ENCODE data around the gene IFI27. TPM values are rescaled to one million over a fixed set of nuclear protein-coding genes. Genes with fewer than 3 reads are reported as not detected.
A peak's percentile ranks its signal among the peaks of the same experiment; 100 is the strongest.

IFI27 gene
- total and polyA plus RNA-seq, 2 donors from 2014 or later, result 143 to 356 TPM

GRCh38 chr14:94163796-94164195 lies 53.3 kb downstream of the IFI27 start:
- DNase-seq (peak in 1 of 5 donors; percentile 19), FAIRE-seq (no peak)
- no peak for TF ChIP-seq CTCF (IDR thresholded peaks at IDR 0.05; ENCODE audit: borderline replicate concordance, extremely low read depth, insufficient read depth)
- no peak overlapping the region for H3K4me3 ChIP-seq (ENCODE audit: low read length in 3 of 3)
- intact Hi-C loops (cut with DNase I), result no loop called here
- H3K27me3 ChIP-seq (ENCODE audit: control insufficient read depth, insufficient read depth, low read length), result no peaks in the 10 kb centered on the region
- no peaks in the 10 kb centered on the region for H3K9me3 ChIP-seq (ENCODE audit: control insufficient read depth in 2 of 3, insufficient read depth in 1 of 3, low read length in 3 of 3)
- no peaks in the 10 kb centered on the region for H3K36me3 ChIP-seq (ENCODE audit: control insufficient read depth in 2 of 3, insufficient read depth in 3 of 3, low read length in 3 of 3)
- peaks cover 0 to 4% (median 0%) of the 10 kb centered on the region in 3 donors for H3K4me1 ChIP-seq (ENCODE audit: control insufficient read depth in 2 of 3, insufficient read depth in 2 of 3, low read depth in 1 of 3, low read length in 3 of 3)
- H3K27ac ChIP-seq (ENCODE audit: low read depth in 2 of 2, low read length in 2 of 2), result no peak overlapping the region
- H3K9ac ChIP-seq (ENCODE audit: low read length in 3 of 3), result no peak overlapping the region

- intact Hi-C loops (cut with DNase I), result no loop called here
- FAIRE-seq (no peak), DNase-seq (peak; percentile 43 to 63 (median 56))
Observed at GRCh38 chr14:94164685-94165431, 54.3 kb downstream of the IFI27 start.

GRCh38 chr14:94165744-94166143 lies 55.2 kb downstream of the IFI27 start:
- Histone ChIP-seq H3K27me3 (ENCODE audit: control insufficient read depth, insufficient read depth, low read length) (no peaks in the 10 kb centered on the region), H3K4me3 (ENCODE audit: low read length in 3 of 3) (no peak overlapping the region), H3K36me3 (ENCODE audit: control insufficient read depth in 2 of 3, insufficient read depth in 3 of 3, low read length in 3 of 3) (no peaks in the 10 kb centered on the region), H3K9ac (ENCODE audit: low read length in 3 of 3) (no peak overlapping the region), H3K9me3 (ENCODE audit: control insufficient read depth in 2 of 3, insufficient read depth in 1 of 3, low read length in 3 of 3) (no peaks in the 10 kb centered on the region), H3K27ac (ENCODE audit: low read depth in 2 of 2, low read length in 2 of 2) (no peak overlapping the region), H3K4me1 (ENCODE audit: control insufficient read depth in 2 of 3, insufficient read depth in 2 of 3, low read depth in 1 of 3, low read length in 3 of 3) (peaks cover 0 to 4% (median 0%) of the 10 kb centered on the region in 3 donors)
- no peak for TF ChIP-seq CTCF (IDR thresholded peaks at IDR 0.05; ENCODE audit: borderline replicate concordance, extremely low read depth, insufficient read depth)
- DNase-seq, result no peak
- no peak for FAIRE-seq
- intact Hi-C loops (cut with DNase I), result no loop called here

More at GRCh38 chr14:94164685-94165431, 54.3 kb downstream of the IFI27 start:
- no peak for TF ChIP-seq CTCF (IDR thresholded peaks at IDR 0.05; ENCODE audit: borderline replicate concordance, extremely low read depth, insufficient read depth)
- H3K4me3 ChIP-seq (ENCODE audit: low read length in 3 of 3), result no peak overlapping the region
- H3K27ac ChIP-seq (ENCODE audit: low read depth in 2 of 2, low read length in 2 of 2), result no peak overlapping the region
- H3K36me3 ChIP-seq (ENCODE audit: control insufficient read depth in 2 of 3, insufficient read depth in 3 of 3, low read length in 3 of 3), result no peaks in the 10 kb centered on the region
- no peaks in the 10 kb centered on the region for H3K27me3 ChIP-seq (ENCODE audit: control insufficient read depth, insufficient read depth, low read length)
- no peaks in the 10 kb centered on the region for H3K9me3 ChIP-seq (ENCODE audit: control insufficient read depth in 2 of 3, insufficient read depth in 1 of 3, low read length in 3 of 3)
- peaks cover 0 to 4% (median 0%) of the 10 kb centered on the region in 3 donors for H3K4me1 ChIP-seq (ENCODE audit: control insufficient read depth in 2 of 3, insufficient read depth in 2 of 3, low read depth in 1 of 3, low read length in 3 of 3)
- no peak overlapping the region for H3K9ac ChIP-seq (ENCODE audit: low read length in 3 of 3)

Other genes with a start within 250 kb of the IFI27 start
- not detected for gene FAM181A, start 183.4 kb upstream of the IFI27 start, total RNA-seq
- not detected for gene FAM181A, start 183.4 kb upstream of the IFI27 start, polyA plus RNA-seq (ENCODE audit: insufficient read depth, low read depth, low replicate concordance)
- gene ASB2, start 134.2 kb upstream of the IFI27 start, total RNA-seq, result 3.7 TPM
- gene ASB2, start 134.2 kb upstream of the IFI27 start, polyA plus RNA-seq (ENCODE audit: insufficient read depth, low read depth, low replicate concordance), result 0.97 TPM
- gene CCDC197, start 113.4 kb upstream of the IFI27 start, total RNA-seq, result not detected
- gene CCDC197, start 113.4 kb upstream of the IFI27 start, polyA plus RNA-seq (ENCODE audit: insufficient read depth, low read depth, low replicate concordance), result not detected
- 1.1 TPM for gene OTUB2, start 84.4 kb upstream of the IFI27 start, total RNA-seq
- 1.6 TPM for gene OTUB2, start 84.4 kb upstream of the IFI27 start, polyA plus RNA-seq (ENCODE audit: insufficient read depth, low read depth, low replicate concordance)
- gene DDX24, start 29.5 kb upstream of the IFI27 start, total RNA-seq, result 193 TPM
- gene DDX24, start 29.5 kb upstream of the IFI27 start, polyA plus RNA-seq (ENCODE audit: insufficient read depth, low read depth, low replicate concordance), result 139 TPM
- 22.5 TPM for gene IFI27L1, start 29.4 kb upstream of the IFI27 start, total RNA-seq
- gene IFI27L1, start 29.4 kb upstream of the IFI27 start, polyA plus RNA-seq (ENCODE audit: insufficient read depth, low read depth, low replicate concordance), result 30.6 TPM
- gene IFI27L2, start 18.9 kb downstream of the IFI27 start, total RNA-seq, result 28.2 TPM
- gene IFI27L2, start 18.9 kb downstream of the IFI27 start, polyA plus RNA-seq (ENCODE audit: insufficient read depth, low read depth, low replicate concordance), result 223 TPM
- gene PPP4R4, start 63.6 kb downstream of the IFI27 start, total RNA-seq, result 0.47 TPM
- gene PPP4R4, start 63.6 kb downstream of the IFI27 start, polyA plus RNA-seq (ENCODE audit: insufficient read depth, low read depth, low replicate concordance), result not detected
- gene SERPINA10, start 182.5 kb downstream of the IFI27 start, total RNA-seq, result not detected
- not detected for gene SERPINA10, start 182.5 kb downstream of the IFI27 start, polyA plus RNA-seq (ENCODE audit: insufficient read depth, low read depth, low replicate concordance)
- 1.7 TPM for gene SERPINA6, start 212.6 kb downstream of the IFI27 start, total RNA-seq
- 12.9 TPM for gene SERPINA6, start 212.6 kb downstream of the IFI27 start, polyA plus RNA-seq (ENCODE audit: insufficient read depth, low read depth, low replicate concordance)